Activated CD4-positive, alpha-beta T cell treated with anti-CD3 and anti-CD28 coated beads, Interleukin-2, amount 10 ng/mL, durations not matched to agents 7 days and 5 days (primary cell): Measurements from ENCODE around the gene C19orf53. TPM values are rescaled to one million over a fixed set of nuclear protein-coding genes. Genes with fewer than 3 reads are reported as not detected.

Source experiments
- CTCF ChIA-PET: fragments of 350-600 bp; sonication (Branson Sonifier 250); formaldehyde crosslinking; loops from one replicate; lab custom pipeline; 2021; ENCODE audit warnings: antibody characterized with exemption; lab: Charles Lee
- POLR2A ChIA-PET: fragments of 350-600 bp; sonication (Branson Sonifier 250); formaldehyde crosslinking; loops from one replicate; lab custom pipeline; 2021; ENCODE audit warnings: antibody characterized with exemption; lab: Charles Lee
- DNase-seq: peaks from one replicate; pipeline ENCODE4 v3.0.0-alpha.2; 2020
- H3K27ac Mint-ChIP-seq: one replicate; pipeline ENCODE4 v1.8.0; 2021; ENCODE audit warnings: mild to moderate bottlenecking, moderate library complexity, mixed read lengths
- H3K27me3 Mint-ChIP-seq: one replicate; pipeline ENCODE4 v1.8.0; 2021; ENCODE audit warnings: mixed read lengths
- H3K36me3 Mint-ChIP-seq: one replicate; pipeline ENCODE4 v1.8.0; 2021; ENCODE audit warnings: low read depth, mixed read lengths
- H3K4me1 Mint-ChIP-seq: one replicate; pipeline ENCODE4 v1.8.0; 2021; ENCODE audit warnings: mixed read lengths
- H3K4me3 Mint-ChIP-seq: one replicate; pipeline ENCODE4 v1.8.0; 2021; ENCODE audit warnings: mild to moderate bottlenecking, moderate library complexity, mixed read lengths
- H3K9me3 Mint-ChIP-seq: one replicate; pipeline ENCODE4 v1.8.0; 2021; ENCODE audit warnings: mixed read lengths
- total RNA-seq, 2 experiments: library from RNA; stranded (reverse); gene quantifications; one replicate each; pipeline ENCODE4 v1.2.3, GENCODE V29; 2021

The C19orf53 gene
- total RNA-seq, 2 experiments from 2014 or later: 91.3 to 92.5 TPM

- H3K4me1 Mint-ChIP-seq: peaks cover 10% of the 10 kb centered on the region
- ChIA-PET CTCF (interaction anchor here (1.0 to 1.8 kb wide), 5 partner anchors 8 to 29 kb away, joined by 3 to 5 read pairs (median 3); partner anchors contain the start of gene ZSWIM4), POLR2A (no interaction called here)
Observed at GRCh38 chr19:13823901-13824300, 49.6 kb downstream of the C19orf53 start.

GRCh38 chr19:13824703-13825102, 50.4 kb downstream of the C19orf53 start:
- CTCF ChIA-PET: interaction anchor here (1.0 to 2.4 kb wide), 6 partner anchors 9 to 30 kb away, joined by 3 to 7 read pairs (median 4); partner anchors contain the start of gene ZSWIM4
- Mint-ChIP-seq H3K9me3 (no peaks in the 10 kb centered on the region), H3K27me3 (no peaks in the 10 kb centered on the region), H3K36me3 (peaks cover 15% of the 10 kb centered on the region), H3K4me1 (peaks cover 10% of the 10 kb centered on the region), H3K27ac (no peak overlapping the region), H3K4me3 (no peak overlapping the region)
- POLR2A ChIA-PET: no interaction called here
- DNase-seq: no peak

More at GRCh38 chr19:13823901-13824300, 49.6 kb downstream of the C19orf53 start:
- H3K4me3 Mint-ChIP-seq: no peak overlapping the region
- H3K27me3 Mint-ChIP-seq: no peaks in the 10 kb centered on the region
- H3K36me3 Mint-ChIP-seq: peaks cover 15% of the 10 kb centered on the region
- peak overlapping the region; percentile 27 for H3K27ac Mint-ChIP-seq
- DNase-seq: no peak
- H3K9me3 Mint-ChIP-seq: no peaks in the 10 kb centered on the region

- CTCF ChIA-PET: interaction anchor here (0.7 to 2.4 kb wide), 4 partner anchors 12 to 37 kb away, joined by 3 to 7 read pairs (median 3); no protein-coding TSS in a partner anchor
- Mint-ChIP-seq H3K27ac (no peak overlapping the region), H3K4me1 (peaks cover 10% of the 10 kb centered on the region), H3K27me3 (no peaks in the 10 kb centered on the region), H3K9me3 (no peaks in the 10 kb centered on the region), H3K36me3 (peaks cover 18% of the 10 kb centered on the region), H3K4me3 (no peak overlapping the region)
- POLR2A ChIA-PET: no interaction called here
- DNase-seq: no peak
Observed at GRCh38 chr19:13825489-13826441, 51.5 kb downstream of the C19orf53 start.

GRCh38 chr19:13826652-13827235, 52.5 kb downstream of the C19orf53 start:
- Mint-ChIP-seq H3K9me3 (no peaks in the 10 kb centered on the region), H3K27ac (no peak overlapping the region), H3K36me3 (peaks cover 21% of the 10 kb centered on the region), H3K27me3 (no peaks in the 10 kb centered on the region), H3K4me3 (no peak overlapping the region), H3K4me1 (peaks cover 11% of the 10 kb centered on the region)
- ChIA-PET CTCF (interaction anchor here (1.0 to 2.4 kb wide), 2 partner anchors 19 to 36 kb away, joined by 3 to 7 read pairs; no protein-coding TSS in a partner anchor), POLR2A (no interaction called here)
- no peak for DNase-seq

GRCh38 chr19:13827656-13828055, 53.4 kb downstream of the C19orf53 start:
- Mint-ChIP-seq H3K9me3 (no peaks in the 10 kb centered on the region), H3K4me1 (peaks cover 12% of the 10 kb centered on the region), H3K27ac (no peak overlapping the region), H3K27me3 (no peaks in the 10 kb centered on the region), H3K36me3 (peaks cover 20% of the 10 kb centered on the region), H3K4me3 (no peak overlapping the region)
- DNase-seq: no peak
- ChIA-PET CTCF (interaction anchor here (1.1 to 1.7 kb wide), 2 partner anchors 34 to 46 kb away, joined by 3 to 7 read pairs; no protein-coding TSS in a partner anchor), POLR2A (interaction anchor here (0.6 kb wide), 1 partner anchor 28 kb away, joined by 4 read pairs; no protein-coding TSS in a partner anchor)

Other genes with a start within 250 kb of the C19orf53 start
- 10 to 100 TPM; 46.2 to 46.6 TPM for gene MRI1, start 9.9 kb upstream of the C19orf53 start, total RNA-seq
- gene ZSWIM4, start 21.0 kb downstream of the C19orf53 start, total RNA-seq: 1 to 10 TPM; 6.0 to 6.2 TPM
- under 1 TPM in 1 of 2 experiments, not detected in 1; 0.48 TPM for gene NANOS3, start 102.7 kb downstream of the C19orf53 start, total RNA-seq
- 1 to 10 TPM; 6.3 to 8.0 TPM for gene BRME1, start 131.7 kb downstream of the C19orf53 start, total RNA-seq
- gene CC2D1A, start 131.7 kb downstream of the C19orf53 start, total RNA-seq: 10 to 100 TPM; 36.5 to 39.3 TPM
- under 1 TPM; 0.17 to 0.58 TPM for gene PODNL1, start 164.0 kb downstream of the C19orf53 start, total RNA-seq
- gene DCAF15, start 178.1 kb downstream of the C19orf53 start, total RNA-seq: 10 to 100 TPM; 80.3 to 85.4 TPM
- 10 to 100 TPM; 19.1 to 19.9 TPM for gene RFX1, start 231.9 kb downstream of the C19orf53 start, total RNA-seq